Activated T-helper 9 cell treated with anti-CD3 and anti-CD28 coated beads, Interleukin-2, amount 50 U/mL, for 16 hours (primary cell): Measurements from ENCODE around the gene GNA12.
"Not testable (repeated sequence)": the region's sequence is repeated elsewhere in the genome, so short reads cannot be mapped to it uniquely, and the experiment has no call there.

Experiments
- DNase-seq: peaks from one replicate; pipeline ENCODE4 v3.0.0-alpha.2; 2020; ENCODE audit warnings: low read depth

The GNA12 gene

DNA sequence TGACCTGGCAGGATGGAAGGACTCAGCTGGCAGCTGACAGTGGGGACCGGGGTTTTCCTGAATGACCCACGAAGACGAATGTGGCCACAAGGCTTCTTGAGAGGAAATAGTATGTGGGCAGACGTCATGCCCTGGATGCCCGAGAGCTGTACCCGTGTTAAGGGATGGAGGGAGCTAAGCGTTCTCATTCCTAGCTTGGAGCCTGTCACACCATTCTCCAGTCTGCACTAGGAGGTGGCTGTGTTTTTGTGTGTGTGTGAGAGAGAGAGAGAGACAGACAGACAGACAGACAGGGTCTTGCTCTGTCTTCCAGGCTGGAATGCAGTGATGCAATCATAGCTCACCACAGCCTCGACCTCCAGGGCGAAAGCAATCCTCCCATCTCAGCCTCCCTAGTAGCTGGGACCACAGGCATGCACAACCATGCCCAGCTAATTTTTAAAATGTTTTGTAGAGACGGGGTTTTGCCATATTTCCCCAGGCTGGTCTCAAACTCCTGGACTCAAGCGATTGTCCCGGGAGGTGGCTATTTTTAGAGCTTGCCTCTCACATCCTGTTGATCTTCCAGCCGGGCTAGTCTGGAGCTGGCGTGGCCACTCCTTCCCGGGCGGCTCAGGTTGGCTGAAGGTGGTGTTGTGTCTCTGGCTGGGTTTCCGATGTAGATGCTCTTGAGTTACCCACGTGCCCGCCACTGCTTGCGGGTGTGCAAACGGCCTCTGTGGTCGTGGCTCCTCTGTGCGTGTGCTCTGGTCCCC, 154.0 kb downstream of the GNA12 start:
- DNase-seq, result no peak

DNA sequence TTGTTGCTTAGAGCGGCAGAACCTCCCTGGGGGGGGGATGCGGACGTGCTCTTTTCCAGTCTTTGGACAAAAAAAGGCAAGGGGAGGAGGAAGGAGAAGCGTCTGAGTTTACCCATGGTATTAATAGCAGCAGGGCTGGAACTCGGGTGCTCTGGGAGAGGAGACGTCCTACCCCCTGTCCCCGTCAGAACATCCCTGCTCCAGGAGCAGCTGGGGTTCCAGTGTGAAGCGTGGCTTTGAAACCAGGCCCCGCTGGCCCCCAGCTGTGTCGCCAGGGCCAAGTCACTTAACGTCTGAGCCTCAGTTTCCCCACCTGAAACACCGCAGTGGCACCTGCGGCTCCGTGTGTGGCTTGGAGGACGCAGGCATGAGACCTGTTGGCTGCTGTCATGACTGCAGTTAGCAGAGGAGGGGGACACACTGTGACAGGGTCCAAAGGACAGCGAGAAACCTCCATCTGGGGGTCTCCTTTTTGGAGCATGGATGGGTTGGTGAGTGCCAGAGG, 154.7 kb downstream of the GNA12 start:
- no peak for DNase-seq

DNA sequence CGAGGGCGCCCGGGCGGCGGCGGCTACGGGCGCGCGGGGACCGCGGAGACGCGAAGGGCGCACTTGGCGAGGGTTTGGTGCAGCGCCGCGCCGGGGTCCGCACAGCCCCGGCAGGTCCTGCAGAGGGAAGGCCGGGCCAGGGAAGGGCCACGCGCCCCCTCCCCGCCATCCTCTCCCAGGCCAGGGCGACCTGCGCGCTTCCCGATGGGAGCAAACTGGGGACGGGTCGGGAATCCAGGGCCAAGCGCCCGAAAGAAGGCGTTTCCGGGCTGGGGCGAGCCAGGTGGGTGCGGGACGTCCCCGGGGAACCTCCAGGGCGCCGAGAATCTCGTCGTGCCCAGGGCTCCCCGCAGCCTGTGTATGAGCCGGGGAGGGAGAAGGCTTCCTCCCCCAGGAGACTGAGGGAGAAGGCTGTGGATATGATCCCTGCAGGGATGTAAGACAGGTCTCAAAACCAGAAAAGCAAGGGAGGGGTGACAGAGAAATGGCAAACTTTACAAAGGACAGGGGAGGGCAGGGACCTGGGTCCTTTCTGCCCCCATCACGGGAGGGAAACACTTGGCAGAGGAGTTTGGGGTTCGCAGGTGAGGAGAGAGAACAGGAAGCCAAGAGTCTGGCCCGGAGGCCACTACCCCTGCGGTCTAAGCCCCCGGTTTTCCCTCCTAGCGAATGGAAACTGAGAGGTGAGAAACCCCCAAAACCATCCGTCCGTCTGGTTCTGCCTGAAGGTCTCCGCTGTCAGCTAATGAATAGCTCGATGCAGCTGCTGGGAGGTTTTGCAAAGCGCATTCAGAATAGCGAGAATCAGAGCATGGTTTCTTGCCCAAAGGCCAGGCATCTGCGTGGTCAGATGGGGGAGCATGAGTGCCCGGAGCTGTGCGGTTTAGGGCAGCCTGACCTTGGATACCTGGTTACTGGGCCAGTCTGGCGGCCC, 155.4 kb downstream of the GNA12 start:
- DNase-seq, result no peak

DNA sequence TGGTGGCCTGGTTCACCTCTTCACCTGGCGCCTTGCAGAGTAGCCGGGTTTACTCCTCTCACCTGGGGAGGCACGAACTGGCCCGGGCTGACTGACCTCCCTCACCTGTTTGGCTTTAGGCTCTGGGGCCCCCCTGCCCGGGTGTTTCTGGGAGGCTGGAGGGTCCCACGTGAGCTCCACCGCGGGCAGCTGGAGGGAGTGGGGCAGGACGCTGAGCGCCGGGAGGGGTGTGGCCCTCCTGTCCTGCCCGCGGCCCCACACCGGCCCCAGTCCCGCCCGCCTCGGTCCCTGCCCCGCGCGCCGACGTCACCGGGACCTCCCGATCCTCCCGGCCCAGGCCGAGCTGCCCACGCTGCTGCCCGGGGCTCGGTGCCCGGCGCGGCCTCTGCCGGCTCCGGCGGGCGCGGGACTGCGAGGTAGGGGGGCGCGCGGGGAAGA, 156.2 kb downstream of the GNA12 start, which contains the start of gene AMZ1:
AMZ1 (plus strand) TSS at position 322 of the 438 bp plus-strand sequence. CDS start 12,250 bp downstream, outside the sequence.
- DNase-seq, result no peak

DNA sequence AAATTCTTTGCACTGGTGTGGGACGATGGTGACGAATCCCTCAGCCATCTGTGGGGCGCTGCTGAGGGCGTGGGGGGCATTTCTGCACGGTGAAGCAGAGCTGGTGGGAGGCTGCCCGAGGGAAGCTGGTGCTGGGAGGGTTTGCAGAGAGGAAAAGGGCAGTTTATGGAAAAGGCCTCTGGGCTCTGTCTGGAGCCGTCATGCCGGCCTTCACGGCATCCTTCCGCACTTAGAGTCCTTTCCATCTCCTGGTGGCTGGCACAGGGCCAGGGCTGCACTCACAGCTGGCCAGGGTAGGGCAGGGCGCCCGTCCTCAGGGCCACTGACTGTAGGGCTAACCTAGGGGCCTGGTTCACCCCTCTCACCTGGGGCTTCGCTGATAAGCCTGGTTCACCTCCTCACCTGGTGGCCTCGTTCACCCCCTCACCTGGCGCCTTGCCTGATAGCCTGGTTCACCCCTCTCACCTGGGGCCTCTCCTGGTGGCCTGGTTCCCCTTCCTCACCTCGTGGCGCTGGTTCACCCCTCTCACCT, 156.7 kb downstream of the GNA12 start:
- DNase-seq, result no peak

DNA sequence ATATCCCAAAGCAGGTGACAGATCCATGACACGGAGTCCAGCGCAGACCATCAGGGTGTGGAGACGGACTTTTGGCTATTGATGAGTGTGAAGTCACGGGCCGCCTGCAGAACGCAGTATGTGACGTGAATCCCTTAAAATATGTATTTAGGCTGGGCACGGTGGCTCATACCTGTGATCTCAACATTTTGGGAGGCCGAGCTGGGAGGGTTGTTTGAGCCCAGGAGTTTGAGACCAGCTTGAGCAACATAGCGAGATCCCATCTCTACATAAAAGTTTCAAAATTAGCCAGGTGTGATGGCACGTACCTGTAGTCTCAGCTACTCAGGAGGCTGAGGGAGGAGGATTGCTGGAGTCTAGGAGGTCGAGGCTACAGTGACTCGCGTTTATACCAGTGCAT, 158.0 kb downstream of the GNA12 start:
- DNase-seq, result no peak

DNA sequence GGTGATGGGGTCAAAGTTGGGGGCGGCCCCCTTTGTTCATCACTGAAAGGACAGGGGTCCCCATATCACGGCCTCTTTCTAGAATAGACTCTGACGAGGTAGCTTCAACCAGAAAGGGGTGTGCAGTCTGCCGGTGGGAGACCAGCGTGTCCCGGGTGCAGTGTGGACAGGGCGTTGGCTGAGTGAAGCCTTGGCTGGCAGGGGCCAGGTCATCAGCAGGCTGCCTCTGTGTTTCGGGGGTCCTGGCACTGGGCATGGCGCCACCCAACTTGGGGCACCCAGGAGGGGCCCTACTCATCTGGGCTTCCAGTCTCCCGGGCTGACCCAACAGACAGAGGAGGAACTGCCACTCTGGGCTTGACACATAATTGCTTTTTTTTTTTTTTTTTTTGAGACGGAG, 159.6 kb downstream of the GNA12 start:
- DNase-seq, result no peak

DNA sequence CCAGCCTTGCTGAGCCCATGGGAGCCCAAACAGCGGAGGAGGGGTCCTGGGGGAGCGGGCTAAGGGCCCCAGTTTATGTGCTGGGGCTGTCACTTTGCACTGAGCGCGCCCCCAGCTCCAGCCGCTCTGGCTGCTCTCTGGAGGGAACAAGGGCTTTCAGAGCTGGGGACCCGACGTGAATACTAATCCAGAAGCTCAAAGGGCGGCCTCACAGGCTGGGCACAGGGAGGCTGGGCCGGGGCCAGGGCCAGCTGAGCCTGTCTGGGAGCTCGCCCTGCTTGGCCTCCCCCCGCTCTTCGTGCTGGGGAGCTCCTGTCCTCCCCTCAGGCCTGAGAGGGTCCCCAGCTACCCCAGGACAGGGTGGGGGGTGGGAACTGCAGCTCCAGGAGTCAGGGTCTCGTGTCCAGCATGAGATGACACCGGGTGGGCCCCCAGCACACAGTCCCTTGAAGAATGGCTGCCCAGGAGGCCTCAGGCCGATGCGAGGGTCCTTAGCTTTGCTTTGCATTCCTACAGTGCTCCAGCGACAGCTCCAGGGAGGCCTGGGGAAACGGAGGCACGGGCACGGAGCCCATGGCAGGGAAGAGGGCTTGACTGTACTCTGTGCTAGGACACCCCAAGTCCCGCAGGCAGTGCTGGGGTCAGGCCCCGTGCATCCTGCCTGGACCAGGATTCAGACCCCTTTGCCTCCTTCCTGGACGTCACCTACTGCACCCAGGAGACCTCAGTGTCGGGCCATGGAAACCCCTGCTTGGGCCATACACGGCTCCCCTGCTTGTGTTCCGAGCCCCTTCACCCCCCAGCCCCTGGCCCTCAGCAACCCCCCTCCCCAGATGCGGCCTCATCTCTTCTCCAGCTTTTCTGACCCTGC, 161.9 kb downstream of the GNA12 start:
- DNase-seq, result no peak

DNA sequence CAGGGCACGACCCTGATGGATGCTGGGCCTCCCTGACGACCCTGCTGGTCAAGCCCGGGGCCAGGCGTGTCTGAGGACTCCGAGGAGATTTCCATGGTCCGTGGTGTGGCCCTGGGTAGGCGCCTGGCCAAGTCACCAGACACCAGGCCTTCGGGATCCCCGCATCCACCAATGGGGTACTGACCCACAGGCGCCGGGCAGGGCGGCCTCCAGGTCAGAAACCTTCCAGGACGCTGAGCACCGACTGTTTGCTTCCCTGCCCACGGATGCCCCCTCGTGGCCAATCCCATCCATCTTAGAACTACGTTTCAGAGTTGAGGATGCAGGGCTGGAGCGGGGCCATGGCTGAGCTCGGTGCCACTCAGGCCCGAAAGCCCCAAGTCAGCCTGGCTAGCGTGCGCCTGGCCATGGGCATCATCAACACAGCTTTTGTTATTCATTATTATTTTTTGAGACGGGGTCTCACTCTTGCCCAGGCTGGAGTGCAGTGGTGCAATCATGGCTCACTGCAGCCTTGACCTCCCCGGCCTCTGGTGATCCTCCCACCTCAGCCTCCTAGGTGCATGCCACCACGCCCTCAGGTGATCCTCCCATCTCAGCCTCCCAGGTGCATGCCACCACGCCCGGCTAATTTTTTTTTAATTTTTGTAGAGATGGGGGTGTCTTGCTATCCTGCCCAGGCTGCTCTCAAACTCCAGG, 163.2 kb downstream of the GNA12 start:
- peak; percentile 26 for DNase-seq

DNA sequence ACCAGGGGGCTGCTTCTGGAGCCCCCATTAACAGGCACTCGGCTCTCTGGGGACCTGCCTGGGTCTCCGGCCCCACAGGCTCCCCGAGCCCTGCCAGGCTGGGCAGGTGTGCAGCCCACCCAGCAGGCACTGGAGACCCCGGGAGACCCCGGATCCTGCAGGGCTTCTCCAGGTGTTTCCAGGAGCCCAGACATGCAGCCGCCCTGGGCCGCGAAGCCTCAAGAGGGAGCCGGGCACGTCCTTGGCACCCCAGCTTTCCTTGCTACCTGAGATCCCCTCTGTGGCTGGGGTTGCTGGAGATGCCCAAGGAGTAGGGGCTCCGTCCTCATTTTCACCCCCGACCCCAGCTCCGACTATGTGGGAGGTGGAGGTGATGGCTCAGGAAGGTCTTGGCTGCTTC, 163.9 kb downstream of the GNA12 start:
- no peak for DNase-seq

DNA sequence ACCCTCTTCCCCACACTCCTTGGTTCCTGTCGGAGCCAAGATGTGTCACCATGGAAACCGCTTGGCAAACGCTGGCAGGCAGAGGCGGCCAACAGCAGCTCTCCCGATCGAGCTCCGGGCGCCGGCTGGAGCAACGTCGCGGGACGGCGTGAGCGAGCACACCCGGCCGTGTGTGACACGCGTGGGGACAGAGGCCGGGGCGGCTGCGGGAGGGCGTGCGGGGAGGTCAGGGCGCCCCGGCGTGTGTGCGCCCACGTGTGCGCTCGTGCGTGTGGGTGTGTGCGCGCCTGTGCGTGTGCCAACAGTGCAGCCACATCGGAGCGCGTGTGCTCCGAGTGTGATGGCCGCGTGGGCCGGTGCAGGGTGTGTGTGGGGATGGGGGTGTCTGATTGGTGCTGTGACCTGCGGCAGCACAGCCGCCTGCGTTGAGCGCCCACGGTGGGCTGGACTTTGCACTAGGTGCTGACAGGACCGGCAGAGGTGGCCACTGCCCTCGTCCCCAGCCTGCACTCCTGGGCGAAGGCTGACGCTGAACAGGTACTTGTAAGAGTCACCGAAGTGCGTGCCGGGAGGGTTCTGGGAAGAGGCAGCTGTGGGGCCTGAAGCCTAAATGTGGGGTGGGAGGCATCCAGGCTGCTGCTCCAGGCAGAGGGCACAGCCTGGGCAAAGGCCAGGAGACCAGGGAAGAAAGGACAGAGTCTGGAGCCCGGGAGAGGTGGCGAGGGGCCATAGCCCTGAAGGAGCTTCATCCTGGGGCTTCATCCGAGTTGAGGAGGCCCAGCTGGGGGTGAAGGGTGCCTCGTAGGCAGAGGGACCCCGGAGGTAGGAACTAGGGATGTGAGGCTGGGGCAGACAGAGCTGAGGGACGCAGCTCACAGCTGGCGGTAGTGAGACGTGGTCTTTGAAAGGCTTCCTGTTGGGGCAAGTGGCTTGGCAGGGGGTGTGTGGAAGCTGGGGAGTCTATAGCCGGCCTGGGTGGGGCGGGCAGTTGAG, 164.7 kb downstream of the GNA12 start:
- not testable (repeated sequence) for DNase-seq

DNA sequence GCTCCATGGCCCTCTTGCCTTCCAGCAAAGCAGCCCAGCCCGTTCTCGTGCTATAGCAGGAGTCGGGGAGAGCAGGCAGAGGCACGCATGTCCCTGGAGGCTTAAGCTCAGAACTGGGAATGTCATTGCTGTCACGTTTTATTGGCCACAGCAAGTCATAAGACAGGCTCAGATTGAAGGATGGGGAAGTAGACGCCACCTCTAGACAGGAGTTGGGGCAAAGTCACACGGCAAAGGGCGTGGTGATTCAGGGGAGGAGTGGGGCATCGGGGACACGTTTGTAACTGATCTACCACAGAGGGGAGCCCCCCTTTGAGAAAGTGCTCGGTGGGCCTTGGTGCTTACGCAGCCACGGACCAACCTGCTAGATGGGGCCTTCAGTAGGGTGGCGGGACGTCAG, 165.7 kb downstream of the GNA12 start:
- not testable (repeated sequence) for DNase-seq
